Activated CD8-positive, alpha-beta T cell treated with anti-CD3 and anti-CD28 coated beads, Interleukin-2, amount 10 ng/mL, durations not matched to agents 7 days and 5 days (primary cell): ENCODE data around the gene PTPN13. TPM values are rescaled to one million over a fixed set of nuclear protein-coding genes. Genes with fewer than 3 reads are reported as not detected.

Experiments
- ATAC-seq: fragments of 150-1000 bp; cut with Tn5 transposase; one replicate; pipeline ENCODE4 v1.10.0; 2021; ENCODE audit warnings: moderate library complexity
- CTCF ChIA-PET: fragments of 350-600 bp; sonication (Branson Sonifier 250); formaldehyde crosslinking; loops from one replicate; lab custom pipeline; 2021; ENCODE audit warnings: antibody characterized with exemption; lab: Charles Lee
- POLR2A ChIA-PET: fragments of 350-600 bp; sonication (Branson Sonifier 250); formaldehyde crosslinking; loops from one replicate; lab custom pipeline; 2021; ENCODE audit warnings: antibody characterized with exemption; lab: Charles Lee
- DNase-seq: peaks from one replicate; pipeline ENCODE4 v3.0.0-alpha.2; 2020
- H3K27ac Mint-ChIP-seq: one replicate; pipeline ENCODE4 v1.8.0; 2021; ENCODE audit warnings: mild to moderate bottlenecking, mixed read lengths
- H3K27me3 Mint-ChIP-seq: one replicate; pipeline ENCODE4 v1.8.0; 2021; ENCODE audit warnings: low read depth, mixed read lengths
- H3K36me3 Mint-ChIP-seq: one replicate; pipeline ENCODE4 v1.8.0; 2021; ENCODE audit warnings: low read depth, mixed read lengths
- H3K4me1 Mint-ChIP-seq: one replicate; pipeline ENCODE4 v1.8.0; 2021; ENCODE audit warnings: low read depth, mixed read lengths
- H3K4me3 Mint-ChIP-seq: one replicate; pipeline ENCODE4 v1.8.0; 2021; ENCODE audit warnings: mild to moderate bottlenecking, mixed read lengths
- H3K9me3 Mint-ChIP-seq: one replicate; pipeline ENCODE4 v1.8.0; 2022; ENCODE audit warnings: mixed read lengths; ENCODE audit not compliant: insufficient read depth
- total RNA-seq, 2 experiments: library from RNA; stranded (reverse); gene quantifications; one replicate each; pipeline ENCODE4 v1.2.3, GENCODE V29; 2021

Gene PTPN13
- total RNA-seq, 2 experiments from 2014 or later: 0.08 to 0.16 TPM

- Mint-ChIP-seq H3K4me3 (no peak overlapping the region), H3K27ac (no peak overlapping the region), H3K9me3 (no peaks in the 10 kb centered on the region), H3K27me3 (no peaks in the 10 kb centered on the region), H3K36me3 (no peaks in the 10 kb centered on the region), H3K4me1 (no peaks in the 10 kb centered on the region)
- CTCF ChIA-PET: interaction anchor here (1.0 kb wide), 1 partner anchor 339 kb away, joined by 3 read pairs; no protein-coding TSS in a partner anchor
- POLR2A ChIA-PET: no interaction called here
- ATAC-seq (no peak), DNase-seq (no peak)
Observed at GRCh38 chr4:86837691-86838503, 243.8 kb downstream of the PTPN13 start.

GRCh38 chr4:86840858-86841257, 246.7 kb downstream of the PTPN13 start:
- DNase-seq (no peak), ATAC-seq (no peak)
- H3K27ac Mint-ChIP-seq: no peak overlapping the region
- ChIA-PET POLR2A (no interaction called here), CTCF (no interaction called here)
- H3K4me3 Mint-ChIP-seq: no peak overlapping the region
- no peaks in the 10 kb centered on the region for H3K4me1 Mint-ChIP-seq
- no peaks in the 10 kb centered on the region for H3K9me3 Mint-ChIP-seq
- no peaks in the 10 kb centered on the region for H3K27me3 Mint-ChIP-seq
- no peaks in the 10 kb centered on the region for H3K36me3 Mint-ChIP-seq

- Mint-ChIP-seq H3K36me3 (no peaks in the 10 kb centered on the region), H3K4me3 (no peak overlapping the region), H3K4me1 (no peaks in the 10 kb centered on the region), H3K27ac (no peak overlapping the region), H3K27me3 (no peaks in the 10 kb centered on the region), H3K9me3 (no peaks in the 10 kb centered on the region)
- CTCF ChIA-PET: no interaction called here
- ATAC-seq (no peak), DNase-seq (no peak)
- POLR2A ChIA-PET: no interaction called here
Observed at GRCh38 chr4:86841309-86841708, 247.2 kb downstream of the PTPN13 start.

- Mint-ChIP-seq H3K4me1 (no peaks in the 10 kb centered on the region), H3K36me3 (no peaks in the 10 kb centered on the region), H3K27ac (no peak overlapping the region), H3K27me3 (no peaks in the 10 kb centered on the region), H3K4me3 (no peak overlapping the region), H3K9me3 (no peaks in the 10 kb centered on the region)
- POLR2A ChIA-PET: no interaction called here
- CTCF ChIA-PET: interaction anchor here (1.0 kb wide), 1 partner anchor 77 kb away, joined by 3 read pairs; no protein-coding TSS in a partner anchor
- DNase-seq: no peak
- ATAC-seq: no peak
Observed at GRCh38 chr4:86845593-86845992, 251.5 kb downstream of the PTPN13 start.

GRCh38 chr4:86846921-86847320, 252.8 kb downstream of the PTPN13 start:
- DNase-seq: no peak
- no peak for ATAC-seq
- no peaks in the 10 kb centered on the region for H3K4me1 Mint-ChIP-seq
- no peaks in the 10 kb centered on the region for H3K9me3 Mint-ChIP-seq
- no peak overlapping the region for H3K27ac Mint-ChIP-seq
- H3K36me3 Mint-ChIP-seq: no peaks in the 10 kb centered on the region
- no peak overlapping the region for H3K4me3 Mint-ChIP-seq
- ChIA-PET CTCF (interaction anchor here (1.0 kb wide), 1 partner anchor 76 kb away, joined by 3 read pairs; no protein-coding TSS in a partner anchor), POLR2A (no interaction called here)
- H3K27me3 Mint-ChIP-seq: no peaks in the 10 kb centered on the region

GRCh38 chr4:86847571-86847970, 253.5 kb downstream of the PTPN13 start:
- no peaks in the 10 kb centered on the region for H3K36me3 Mint-ChIP-seq
- no peak overlapping the region for H3K27ac Mint-ChIP-seq
- DNase-seq (no peak), ATAC-seq (no peak)
- H3K4me1 Mint-ChIP-seq: no peaks in the 10 kb centered on the region
- ChIA-PET CTCF (no interaction called here), POLR2A (interaction anchor here (0.6 kb wide), 1 partner anchor 23 kb away, joined by 3 read pairs; no protein-coding TSS in a partner anchor)
- no peaks in the 10 kb centered on the region for H3K9me3 Mint-ChIP-seq
- H3K27me3 Mint-ChIP-seq: no peaks in the 10 kb centered on the region
- no peak overlapping the region for H3K4me3 Mint-ChIP-seq

GRCh38 chr4:86848136-86848535, 254.0 kb downstream of the PTPN13 start:
- Mint-ChIP-seq H3K4me1 (no peaks in the 10 kb centered on the region), H3K4me3 (no peak overlapping the region), H3K27me3 (no peaks in the 10 kb centered on the region), H3K9me3 (no peaks in the 10 kb centered on the region), H3K27ac (no peak overlapping the region), H3K36me3 (no peaks in the 10 kb centered on the region)
- no peak for ATAC-seq
- POLR2A ChIA-PET: interaction anchor here (0.6 kb wide), 1 partner anchor 23 kb away, joined by 3 read pairs; no protein-coding TSS in a partner anchor
- no peak for DNase-seq
- CTCF ChIA-PET: no interaction called here

- POLR2A ChIA-PET: no interaction called here
- H3K36me3 Mint-ChIP-seq: no peaks in the 10 kb centered on the region
- DNase-seq (no peak), ATAC-seq (no peak)
- CTCF ChIA-PET: no interaction called here
- no peak within 1 kb of the TSS for H3K27ac Mint-ChIP-seq
- no peaks in the 10 kb centered on the region for H3K4me1 Mint-ChIP-seq
- no peak within 1 kb of the TSS for H3K4me3 Mint-ChIP-seq
- no peaks in the 10 kb centered on the region for H3K9me3 Mint-ChIP-seq
- no peaks in the 10 kb centered on the region for H3K27me3 Mint-ChIP-seq
Observed at GRCh38 chr4:86848732-86849619, 254.9 kb downstream of the PTPN13 start, which contains the start of gene SLC10A6. TSS of gene SLC10A6 (minus strand) at chr4:86849384. CDS start at chr4:86849115, 269 bp downstream.

GRCh38 chr4:86853209-86853608, 259.1 kb downstream of the PTPN13 start:
- H3K27me3 Mint-ChIP-seq: no peaks in the 10 kb centered on the region
- POLR2A ChIA-PET: no interaction called here

GRCh38 chr4:86855572-86855971, 261.5 kb downstream of the PTPN13 start:
- ATAC-seq (no peak), DNase-seq (no peak)
- H3K9me3 Mint-ChIP-seq: no peaks in the 10 kb centered on the region
- no peak overlapping the region for H3K27ac Mint-ChIP-seq
- no peaks in the 10 kb centered on the region for H3K27me3 Mint-ChIP-seq
- H3K36me3 Mint-ChIP-seq: no peaks in the 10 kb centered on the region
- H3K4me3 Mint-ChIP-seq: no peak overlapping the region
- no peaks in the 10 kb centered on the region for H3K4me1 Mint-ChIP-seq
- ChIA-PET POLR2A (no interaction called here), CTCF (no interaction called here)

More at GRCh38 chr4:86853209-86853608, 259.1 kb downstream of the PTPN13 start:
- DNase-seq (no peak), ATAC-seq (no peak)
- CTCF ChIA-PET: no interaction called here
- no peaks in the 10 kb centered on the region for H3K9me3 Mint-ChIP-seq
- H3K4me1 Mint-ChIP-seq: no peaks in the 10 kb centered on the region
- no peaks in the 10 kb centered on the region for H3K36me3 Mint-ChIP-seq
- no peak overlapping the region for H3K27ac Mint-ChIP-seq
- no peak overlapping the region for H3K4me3 Mint-ChIP-seq

GRCh38 chr4:86856896-86857295, 262.8 kb downstream of the PTPN13 start:
- Mint-ChIP-seq H3K4me3 (no peak overlapping the region), H3K27ac (no peak overlapping the region), H3K4me1 (no peaks in the 10 kb centered on the region), H3K36me3 (no peaks in the 10 kb centered on the region), H3K27me3 (no peaks in the 10 kb centered on the region), H3K9me3 (no peaks in the 10 kb centered on the region)
- no peak for DNase-seq
- ChIA-PET CTCF (no interaction called here), POLR2A (no interaction called here)
- no peak for ATAC-seq
